GM12878 (cell line): Measurements from ENCODE around the gene STXBP4. TPM values are rescaled to one million over a fixed set of nuclear protein-coding genes. Genes with fewer than 3 reads are reported as not detected.

ENCODE experiments used
- ATAC-seq: fragments of 200-7000 bp; cut with Tn5 transposase; 3 replicates; pipeline ENCODE4 v1.9.1; 2020; ENCODE audit warnings: mild to moderate bottlenecking, moderate library complexity
- BruUV-seq: library from RNA; stranded (reverse); fragments of 400-500 nt; replicated peaks from 2 replicates; lab custom pipeline; 2021; lab: Mats Ljungman, UMichigan
- CTCF ChIA-PET: fragments of 300-600 bp; sonication (Branson Sonifier 250); formaldehyde crosslinking; extraction: SDS; loops from one replicate; lab custom pipeline; 2021; ENCODE audit warnings: inconsistent platforms; lab: Yijun Ruan, JAX
- POLR2A ChIA-PET: fragments of 350-600 bp; formaldehyde crosslinking; extraction: SDS; loops from one replicate; lab custom pipeline; 2021; ENCODE audit warnings: inconsistent platforms; lab: Charles Lee
- RAD21 ChIA-PET: fragments of 300-600 bp; sonication (Branson Sonifier 250); formaldehyde crosslinking; loops from one replicate; lab custom pipeline; 2023; ENCODE audit warnings: antibody characterized with exemption; ENCODE audit not compliant: unreplicated experiment; lab: Charles Lee
- SMC1A ChIA-PET: fragments of 300-600 bp; sonication (Branson Sonifier 250); formaldehyde crosslinking; loops from one replicate; lab custom pipeline; 2023; ENCODE audit not compliant: unreplicated experiment, uncharacterized antibody; lab: Charles Lee
- DNase-seq: peaks from one replicate; pipeline ENCODE4 v3.0.0-alpha.2; 2011; ENCODE audit warnings: low read depth, low spot score
- FAIRE-seq: peaks from 3 replicates; lab custom pipeline; 2011; peaks lifted over from hg19 to GRCh38; lab: Jason Lieb, UNC
- H2AFZ ChIP-seq: 2 replicates; pipeline ENCODE4 v1.6.0; 2011; ENCODE audit warnings: low read depth, low read length, control low read depth; ENCODE audit not compliant: control insufficient read depth
- H3K27ac ChIP-seq: 2 replicates; pipeline ENCODE4 v1.5.1; 2011; ENCODE audit warnings: control low read depth; ENCODE audit not compliant: control insufficient read depth, insufficient read depth
- H3K27me3 ChIP-seq, 2 experiments: replicated peaks in 1 of 2; 2 replicates each; pipeline versions ENCODE4 v1.6.0 to v1.6.1; 2011; ENCODE audit warnings: low read length in 1 of 2; ENCODE audit not compliant: control insufficient read depth in 2 of 2, insufficient read depth in 2 of 2
- H3K36me3 ChIP-seq, 2 experiments: 2 replicates each; pipeline ENCODE4 v1.5.1; 2011; ENCODE audit warnings: low read length in 1 of 2; ENCODE audit not compliant: control insufficient read depth in 2 of 2, insufficient read depth in 2 of 2
- H3K4me1 ChIP-seq: 2 replicates; pipeline ENCODE4 v1.6.1; 2011; ENCODE audit warnings: mild to moderate bottlenecking, low read length, moderate library complexity, mixed read lengths; ENCODE audit not compliant: control insufficient read depth, insufficient read depth
- H3K4me2 ChIP-seq: 2 replicates; pipeline ENCODE4 v1.6.0; 2011; ENCODE audit warnings: control low read depth; ENCODE audit not compliant: control insufficient read depth, insufficient read depth
- H3K4me3 ChIP-seq: fragments of 200-600 bp; sonication (generic); 2 replicates; pipeline ENCODE4 v1.5.1; 2016
- H3K79me2 ChIP-seq: 2 replicates; pipeline ENCODE4 v1.6.0; 2011; ENCODE audit warnings: low read length; ENCODE audit not compliant: control insufficient read depth, insufficient read depth
- H3K9ac ChIP-seq: 2 replicates; pipeline ENCODE4 v1.8.0; 2011; ENCODE audit warnings: low read length, control low read depth, mixed read lengths; ENCODE audit not compliant: control insufficient read depth, insufficient read depth
- H3K9me3 ChIP-seq: replicated peaks from 3 replicates; pipeline ENCODE4 v1.5.1; 2011; ENCODE audit warnings: mild to moderate bottlenecking, low read length; ENCODE audit not compliant: control insufficient read depth, insufficient read depth
- H4K20me1 ChIP-seq: 2 replicates; pipeline ENCODE4 v1.6.0; 2011; ENCODE audit not compliant: control insufficient read depth, insufficient read depth
- BCL11A ChIP-seq: IDR thresholded peaks from 2 replicates; pipeline ENCODE4 v1.6.1; 2011; ENCODE audit warnings: low read depth, low read length
- CBX5 ChIP-seq: sonication (generic); IDR thresholded peaks from 2 replicates; pipeline ENCODE4 v1.6.1; 2016; ENCODE audit warnings: low read depth, moderate library complexity, mild to moderate bottlenecking, inconsistent platforms
- EP300 ChIP-seq, 2 experiments: fragments of 150-350 bp in 1 of 2; IDR thresholded peaks; 2 replicates each; pipeline ENCODE4 v1.6.1; 2011 to 2012; ENCODE audit warnings: low read depth in 2 of 2, low read length in 2 of 2, borderline replicate concordance in 1 of 2, improper control_type of control experiment in 1 of 2, inconsistent platforms in 1 of 2; ENCODE audit not compliant: control insufficient read depth in 1 of 2
- GABPA ChIP-seq: IDR thresholded peaks from 2 replicates; pipeline ENCODE4 v1.6.1; 2014; ENCODE audit warnings: antibody characterized with exemption, low read depth, mild to moderate bottlenecking, inconsistent platforms
- NBN ChIP-seq: fragments of 450-650 bp; IDR thresholded peaks from 2 replicates; pipeline ENCODE4 v1.6.1; 2016
- NFIC ChIP-seq: IDR thresholded peaks from 2 replicates; pipeline ENCODE4 v1.6.1; 2012; ENCODE audit warnings: low read depth, mild to moderate bottlenecking, inconsistent platforms, low read length, moderate library complexity
- NRF1 ChIP-seq: conservative IDR thresholded peaks from 2 replicates; pipeline ENCODE4 v1.6.1; 2011; ENCODE audit warnings: mild to moderate bottlenecking, low read depth, low read length, improper control_type of control experiment
- PAX5 ChIP-seq: IDR thresholded peaks from 2 replicates; pipeline ENCODE4 v1.6.1; 2011; ENCODE audit warnings: low read depth, low read length, borderline replicate concordance
- POU2F2 ChIP-seq: IDR thresholded peaks from 3 replicates; pipeline ENCODE4 v1.6.1; 2011; ENCODE audit warnings: low read depth, mild to moderate bottlenecking, low read length, borderline replicate concordance
- RELA ChIP-seq: fragments of 450-650 bp; IDR thresholded peaks from 2 replicates; pipeline ENCODE4 v1.8.0; 2014; ENCODE audit warnings: borderline replicate concordance; ENCODE audit not compliant: partially characterized antibody
- SP1 ChIP-seq: IDR thresholded peaks from one replicate; pipeline ENCODE4 v1.6.1; 2011; ENCODE audit warnings: low read depth, low read length
- SPI1 ChIP-seq: IDR thresholded peaks from 2 replicates; pipeline ENCODE4 v1.6.1; 2011; ENCODE audit warnings: low read depth, mild to moderate bottlenecking, low read length, moderate library complexity, borderline replicate concordance; ENCODE audit not compliant: insufficient read depth
- TAF1 ChIP-seq: IDR thresholded peaks from 2 replicates; pipeline ENCODE4 v1.6.1; 2011; ENCODE audit warnings: mild to moderate bottlenecking, low read depth, low read length, borderline replicate concordance
- TBL1XR1 ChIP-seq: IDR thresholded peaks from 2 replicates; pipeline ENCODE4 v1.6.1; 2012; ENCODE audit warnings: low read depth, low read length, improper control_type of control experiment
- ZNF217 ChIP-seq: fragments of 450-650 bp; IDR thresholded peaks from 2 replicates; pipeline ENCODE4 v1.6.1; 2017; ENCODE audit warnings: antibody characterized with exemption, mild to moderate bottlenecking
- WGBS: methylation state at CpG from one replicate; pipeline ENCODE4 v1.1.6; 2016; ENCODE audit warnings: low lambda C conversion rate; ENCODE audit not compliant: insufficient replicate concordance, insufficient coverage; ENCODE audit errors: missing lambda C conversion rate; 5-methylcytosine and 5-hydroxymethylcytosine counted together
- in situ Hi-C: fragments of 300-500 bp; cut with MboI; formaldehyde crosslinking; loops from 9 replicates; pipeline ENCODE4 v1.14.3; 2018; ENCODE audit warnings: mixed read lengths
- intact Hi-C: fragments of 100-400 bp; cut with micrococcal nuclease; formaldehyde crosslinking; loops from one replicate; pipeline ENCODE4 v1.14.2; 2022; ENCODE audit not compliant: unreplicated experiment
- polyA plus RNA-seq, 11 experiments: library from polyadenylated mRNA; depleted of rRNA in 4 of 11; unstranded in 6 of 11; stranded (reverse) in 5 of 11; fragments of >200 nt; fragmentation: Nextera tagmentation in 4 of 11; fragmentation: Illumina TruSeq in 1 of 11; extraction: Ambion mirVana in 4 of 11; extraction: Trizol in 1 of 11; gene quantifications; 1 replicate in 1 of 11; 2 replicates in 10 of 11; pipeline versions ENCODE4 v1.2.1 to v1.2.3, GENCODE V29; 2011 to 2016; ENCODE audit warnings: inconsistent platforms in 2 of 11, missing spikeins in 2 of 11, low read depth in 1 of 11
- total RNA-seq, 4 experiments: library from RNA; depleted of rRNA in 3 of 4; stranded (reverse); fragments of >200 nt in 3 of 4; fragmentation: Illumina TruSeq in 1 of 4; extraction: Trizol in 1 of 4; gene quantifications; 2 replicates each; pipeline versions ENCODE4 v1.2.1 to v1.2.3, GENCODE V29; 2013 to 2021
- TF ChIP-seq, protein P1 (sequence below): IDR thresholded peaks from 2 replicates; pipeline ENCODE4 v1.6.1; 2011; ENCODE audit warnings: low read depth, low read length, improper control_type of control experiment, borderline replicate concordance
- TF ChIP-seq, protein P2 (sequence below): fragments of 450-650 bp; IDR thresholded peaks from 2 replicates; pipeline ENCODE4 v1.6.1; 2017; ENCODE audit warnings: mild to moderate bottlenecking
- TF ChIP-seq, protein P3 (sequence below): fragments of 450-650 bp; IDR thresholded peaks from 2 replicates; pipeline ENCODE4 v1.6.1; 2017; ENCODE audit warnings: antibody characterized with exemption, mild to moderate bottlenecking, moderate library complexity
- TF ChIP-seq, protein P4 (sequence below): IDR thresholded peaks from 2 replicates; pipeline ENCODE4 v1.6.1; 2011; ENCODE audit warnings: borderline replicate concordance, low read depth, mild to moderate bottlenecking, moderate library complexity, mixed read lengths, low read length; ENCODE audit not compliant: insufficient read depth; ENCODE audit errors: extremely low read length

The STXBP4 gene
- total and polyA plus RNA-seq, 10 of the 15 experiments (the other 5 are each of a cell fraction or from before 2014, with no cell fraction given) = 4.3 to 11.0 (median 6.7) TPM

DNA sequence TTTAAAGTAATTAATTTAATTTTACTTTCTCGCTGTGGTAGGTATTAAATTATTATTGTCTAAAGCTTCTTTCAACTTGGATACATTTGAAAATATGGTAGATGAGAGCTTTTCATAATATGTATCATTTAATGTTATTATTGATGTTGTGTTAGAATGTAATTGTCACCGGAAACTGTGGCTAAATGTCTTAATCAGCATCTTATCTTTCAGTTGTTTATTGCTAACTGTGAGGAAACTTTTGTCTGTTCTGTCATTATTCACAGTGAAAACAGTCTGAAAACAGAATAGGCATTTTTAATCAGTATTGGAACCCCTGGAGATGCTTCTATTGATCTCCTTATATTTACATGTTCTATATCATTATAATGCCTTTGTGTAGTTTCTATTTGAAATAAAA lies 120.7 kb downstream of the STXBP4 start:
- Histone ChIP-seq H4K20me1 (no peaks in the 10 kb centered on the region), H3K9me3 (no peaks in the 10 kb centered on the region), H3K9ac (no peak overlapping the region), H3K4me2 (no peak overlapping the region), H3K27me3 (no peaks in the 10 kb centered on the region), H3K4me3 (no peak overlapping the region), H3K27ac (no peak overlapping the region), H3K36me3 (no peaks in the 10 kb centered on the region), H3K79me2 (no peaks in the 10 kb centered on the region), H2AFZ (no peak overlapping the region), H3K4me1 (peaks cover 6% of the 10 kb centered on the region)
- ATAC-seq (no peak), DNase-seq (no peak), FAIRE-seq (no peak)
- ChIA-PET CTCF (no interaction called here), SMC1A (interaction anchor here (1.3 to 2.0 kb wide), 2 partner anchors 8 to 10 kb away, joined by 3 to 8 read pairs; no protein-coding TSS in a partner anchor), POLR2A (no interaction called here), RAD21 (no interaction called here)
- TF ChIP-seq NFIC (no peak), NRF1 (no peak), ZNF217 (no peak), TBL1XR1 (no peak), CBX5 (no peak), SP1 (no peak), TAF1 (no peak), PAX5 (no peak), RELA (no peak), BCL11A (no peak), GABPA (no peak), NBN (no peak), SPI1 (no peak), EP300 (IDR thresholded peaks at IDR 0.05; ENCODE audit: borderline replicate concordance in 1 of 2, control insufficient read depth in 1 of 2, low read depth in 2 of 2, low read length in 2 of 2) (no peak), POU2F2 (no peak)
- TF ChIP-seq, protein P1, sequence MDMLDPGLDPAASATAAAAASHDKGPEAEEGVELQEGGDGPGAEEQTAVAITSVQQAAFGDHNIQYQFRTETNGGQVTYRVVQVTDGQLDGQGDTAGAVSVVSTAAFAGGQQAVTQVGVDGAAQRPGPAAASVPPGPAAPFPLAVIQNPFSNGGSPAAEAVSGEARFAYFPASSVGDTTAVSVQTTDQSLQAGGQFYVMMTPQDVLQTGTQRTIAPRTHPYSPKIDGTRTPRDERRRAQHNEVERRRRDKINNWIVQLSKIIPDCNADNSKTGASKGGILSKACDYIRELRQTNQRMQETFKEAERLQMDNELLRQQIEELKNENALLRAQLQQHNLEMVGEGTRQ = no peak
- TF ChIP-seq, protein P2, sequence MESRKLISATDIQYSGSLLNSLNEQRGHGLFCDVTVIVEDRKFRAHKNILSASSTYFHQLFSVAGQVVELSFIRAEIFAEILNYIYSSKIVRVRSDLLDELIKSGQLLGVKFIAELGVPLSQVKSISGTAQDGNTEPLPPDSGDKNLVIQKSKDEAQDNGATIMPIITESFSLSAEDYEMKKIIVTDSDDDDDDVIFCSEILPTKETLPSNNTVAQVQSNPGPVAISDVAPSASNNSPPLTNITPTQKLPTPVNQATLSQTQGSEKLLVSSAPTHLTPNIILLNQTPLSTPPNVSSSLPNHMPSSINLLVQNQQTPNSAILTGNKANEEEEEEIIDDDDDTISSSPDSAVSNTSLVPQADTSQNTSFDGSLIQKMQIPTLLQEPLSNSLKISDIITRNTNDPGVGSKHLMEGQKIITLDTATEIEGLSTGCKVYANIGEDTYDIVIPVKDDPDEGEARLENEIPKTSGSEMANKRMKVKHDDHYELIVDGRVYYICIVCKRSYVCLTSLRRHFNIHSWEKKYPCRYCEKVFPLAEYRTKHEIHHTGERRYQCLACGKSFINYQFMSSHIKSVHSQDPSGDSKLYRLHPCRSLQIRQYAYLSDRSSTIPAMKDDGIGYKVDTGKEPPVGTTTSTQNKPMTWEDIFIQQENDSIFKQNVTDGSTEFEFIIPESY = no peak
- TF ChIP-seq, protein P3, sequence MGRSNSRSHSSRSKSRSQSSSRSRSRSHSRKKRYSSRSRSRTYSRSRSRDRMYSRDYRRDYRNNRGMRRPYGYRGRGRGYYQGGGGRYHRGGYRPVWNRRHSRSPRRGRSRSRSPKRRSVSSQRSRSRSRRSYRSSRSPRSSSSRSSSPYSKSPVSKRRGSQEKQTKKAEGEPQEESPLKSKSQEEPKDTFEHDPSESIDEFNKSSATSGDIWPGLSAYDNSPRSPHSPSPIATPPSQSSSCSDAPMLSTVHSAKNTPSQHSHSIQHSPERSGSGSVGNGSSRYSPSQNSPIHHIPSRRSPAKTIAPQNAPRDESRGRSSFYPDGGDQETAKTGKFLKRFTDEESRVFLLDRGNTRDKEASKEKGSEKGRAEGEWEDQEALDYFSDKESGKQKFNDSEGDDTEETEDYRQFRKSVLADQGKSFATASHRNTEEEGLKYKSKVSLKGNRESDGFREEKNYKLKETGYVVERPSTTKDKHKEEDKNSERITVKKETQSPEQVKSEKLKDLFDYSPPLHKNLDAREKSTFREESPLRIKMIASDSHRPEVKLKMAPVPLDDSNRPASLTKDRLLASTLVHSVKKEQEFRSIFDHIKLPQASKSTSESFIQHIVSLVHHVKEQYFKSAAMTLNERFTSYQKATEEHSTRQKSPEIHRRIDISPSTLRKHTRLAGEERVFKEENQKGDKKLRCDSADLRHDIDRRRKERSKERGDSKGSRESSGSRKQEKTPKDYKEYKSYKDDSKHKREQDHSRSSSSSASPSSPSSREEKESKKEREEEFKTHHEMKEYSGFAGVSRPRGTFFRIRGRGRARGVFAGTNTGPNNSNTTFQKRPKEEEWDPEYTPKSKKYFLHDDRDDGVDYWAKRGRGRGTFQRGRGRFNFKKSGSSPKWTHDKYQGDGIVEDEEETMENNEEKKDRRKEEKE = no peak
- TF ChIP-seq, protein P4, sequence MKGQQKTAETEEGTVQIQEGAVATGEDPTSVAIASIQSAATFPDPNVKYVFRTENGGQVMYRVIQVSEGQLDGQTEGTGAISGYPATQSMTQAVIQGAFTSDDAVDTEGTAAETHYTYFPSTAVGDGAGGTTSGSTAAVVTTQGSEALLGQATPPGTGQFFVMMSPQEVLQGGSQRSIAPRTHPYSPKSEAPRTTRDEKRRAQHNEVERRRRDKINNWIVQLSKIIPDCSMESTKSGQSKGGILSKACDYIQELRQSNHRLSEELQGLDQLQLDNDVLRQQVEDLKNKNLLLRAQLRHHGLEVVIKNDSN = no peak
- WGBS = 98% methylated on average over 2 of the region's 2 CpGs
- in situ Hi-C loops (no loop called here), intact Hi-C loops (no loop called here)
- BruUV-seq = no TSS peak
